CD4-positive, alpha-beta T cell treated with Interleukin-10 for 1 hour (primary cell): Measurements from ENCODE around the gene JAKMIP1.
"Not testable (repeated sequence)": the region's sequence is repeated elsewhere in the genome, so short reads cannot be mapped to it uniquely, and the experiment has no call there.

Experiments used
- DNase-seq: peaks from one replicate; pipeline ENCODE4 v3.0.0-alpha.2; 2020

Gene JAKMIP1

GRCh38 chr4:6029254-6029653 is 171.1 kb downstream of the JAKMIP1 start:
- no peak for DNase-seq

GRCh38 chr4:6028168-6028567 is 172.2 kb downstream of the JAKMIP1 start:
- no peak for DNase-seq

DNA sequence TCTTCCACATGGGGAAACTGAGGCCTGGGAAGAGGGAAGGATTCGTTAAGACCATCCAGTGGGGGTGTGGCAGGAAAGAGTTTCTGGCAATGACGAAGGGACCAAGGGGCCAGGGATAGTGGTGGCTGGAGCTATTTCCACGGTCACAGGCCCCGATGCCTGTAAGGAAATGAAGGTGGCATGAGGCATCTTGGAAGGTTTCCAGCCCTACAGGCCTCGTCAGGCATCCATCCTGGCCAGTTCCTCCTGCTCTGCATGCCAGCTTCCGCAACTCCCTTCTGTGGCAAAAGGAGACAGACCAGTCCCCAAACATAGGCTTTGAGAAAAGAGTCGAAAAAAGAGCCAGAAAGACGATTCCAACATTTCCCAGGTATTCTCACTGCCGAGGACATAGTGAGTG is 173.0 kb downstream of the JAKMIP1 start:
- DNase-seq, result no peak

DNA sequence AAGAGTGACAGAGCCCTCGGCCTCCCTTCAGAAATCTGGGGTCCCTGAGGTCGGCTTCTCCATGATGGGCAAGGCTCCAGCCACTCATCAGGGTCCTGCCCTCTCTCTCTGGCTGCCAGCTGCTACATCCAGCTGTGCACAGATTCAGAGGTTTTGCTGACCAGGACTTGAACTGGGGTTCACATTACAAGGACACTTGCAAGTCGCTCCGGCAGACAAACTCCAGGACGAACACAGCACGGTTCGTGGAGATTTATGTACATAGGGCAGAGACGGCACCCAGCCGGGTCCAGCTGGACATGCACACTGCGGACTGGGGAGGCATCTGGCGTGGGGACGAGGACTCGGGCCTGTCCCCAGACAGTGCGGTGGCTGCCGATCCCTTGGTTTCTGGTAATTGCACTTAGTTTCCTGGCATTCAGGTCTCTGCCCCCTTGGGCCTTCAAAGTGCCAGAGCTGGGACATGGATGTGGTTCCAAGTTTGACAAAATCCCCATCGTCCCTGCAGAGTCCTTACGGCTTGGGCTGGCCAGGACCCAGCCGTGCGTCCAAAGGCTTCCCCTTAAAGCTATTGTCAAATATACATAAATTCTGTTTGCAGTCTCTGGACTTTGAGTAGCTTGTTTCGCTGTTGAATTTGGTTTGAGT is 175.9 kb downstream of the JAKMIP1 start:
- DNase-seq, result no peak

GRCh38 chr4:6023731-6024130 is 176.6 kb downstream of the JAKMIP1 start:
- no peak for DNase-seq

DNA sequence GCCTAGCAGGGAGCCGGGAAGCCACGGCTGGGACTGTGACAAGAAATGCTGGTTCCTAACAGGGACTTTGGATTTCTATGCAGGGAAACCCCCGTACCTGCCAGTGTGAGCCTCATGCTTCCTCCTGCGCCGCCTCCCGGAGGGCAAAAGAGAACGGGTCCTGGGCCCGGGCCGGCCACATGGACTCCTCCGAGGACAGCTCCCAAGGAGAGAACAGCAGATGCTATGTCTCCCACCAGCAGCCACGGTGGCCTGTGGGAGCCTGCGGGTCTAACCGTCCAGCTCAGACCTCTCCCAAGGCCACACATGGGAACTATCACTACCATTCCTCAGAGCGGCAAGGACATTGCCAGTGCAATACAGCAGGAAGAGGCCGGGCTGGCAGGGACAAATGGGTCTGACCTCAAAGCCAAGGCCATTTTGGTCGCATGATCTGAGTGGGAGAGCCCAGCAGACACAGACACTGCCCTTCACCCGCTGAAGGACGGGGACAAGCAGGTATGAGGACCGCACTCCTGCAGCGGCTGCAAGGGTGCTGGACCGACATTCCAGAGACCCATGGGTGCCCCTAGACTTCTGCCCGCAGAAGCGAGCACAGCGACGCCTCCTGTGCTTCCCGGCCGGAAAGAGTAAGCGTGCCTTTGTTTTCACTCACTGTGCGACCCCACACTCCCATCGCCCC is 177.6 kb downstream of the JAKMIP1 start:
- no peak for DNase-seq

GRCh38 chr4:6021831-6022606 is 178.3 kb downstream of the JAKMIP1 start:
- no peak for DNase-seq

DNA sequence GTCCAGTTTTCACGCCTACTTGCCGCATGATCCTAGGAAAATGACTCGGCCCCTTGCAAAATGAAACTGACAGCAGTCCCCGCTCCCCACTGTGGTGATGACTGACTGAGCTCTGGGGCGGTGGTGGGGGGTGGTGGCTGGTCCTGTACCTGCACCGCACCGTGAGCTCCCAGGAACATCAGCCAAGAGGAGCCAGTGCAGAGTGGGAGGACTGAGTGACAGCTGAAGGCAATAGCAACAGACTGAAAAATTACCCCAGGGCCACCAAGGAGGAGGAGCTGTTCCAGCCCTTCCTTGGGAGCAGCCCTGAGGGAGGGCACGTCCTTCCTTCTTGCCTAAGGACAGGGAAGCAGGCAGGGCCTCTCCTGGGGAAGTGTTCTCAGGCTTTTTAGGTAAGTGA is 179.7 kb downstream of the JAKMIP1 start:
- DNase-seq, result no peak

GRCh38 chr4:6019316-6020263 is 180.8 kb downstream of the JAKMIP1 start:
- DNase-seq, result peak; percentile 41

- no peak for DNase-seq
Observed at GRCh38 chr4:6018331-6018730, 182.0 kb downstream of the JAKMIP1 start, which contains the start of gene C4orf50. C4orf50 (minus strand) TSS chr4:6018431.

- DNase-seq, result no peak
Observed at GRCh38 chr4:6017800-6018199, 182.5 kb downstream of the JAKMIP1 start.

GRCh38 chr4:6017030-6017429 is 183.3 kb downstream of the JAKMIP1 start:
- DNase-seq, result no peak

- DNase-seq, result no peak
Observed at GRCh38 chr4:6013564-6013963, 186.8 kb downstream of the JAKMIP1 start.

- DNase-seq, result no peak
Observed at GRCh38 chr4:6012200-6012599, 188.1 kb downstream of the JAKMIP1 start.

- no peak for DNase-seq
Observed at GRCh38 chr4:6011686-6012085, 188.7 kb downstream of the JAKMIP1 start.

DNA sequence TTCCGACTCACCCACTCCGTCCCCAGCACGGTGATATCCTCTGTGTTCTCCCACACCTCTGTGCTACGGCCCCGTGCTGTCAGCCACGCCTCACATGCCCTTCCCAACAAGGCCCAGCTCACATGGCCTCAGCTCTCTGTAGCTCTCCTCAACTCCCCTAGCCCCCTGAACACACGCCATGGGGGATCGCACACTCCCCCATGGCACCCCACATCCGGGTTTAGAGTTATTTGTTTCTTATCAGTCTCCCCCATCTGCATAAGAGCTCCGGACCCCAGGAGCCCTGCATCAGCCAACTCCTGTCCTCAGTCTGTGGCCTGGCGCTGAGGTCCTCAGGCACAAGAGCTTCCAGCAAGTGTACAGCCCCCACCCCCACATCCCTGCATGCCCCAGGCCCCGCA is 189.1 kb downstream of the JAKMIP1 start:
- DNase-seq, result no peak

DNA sequence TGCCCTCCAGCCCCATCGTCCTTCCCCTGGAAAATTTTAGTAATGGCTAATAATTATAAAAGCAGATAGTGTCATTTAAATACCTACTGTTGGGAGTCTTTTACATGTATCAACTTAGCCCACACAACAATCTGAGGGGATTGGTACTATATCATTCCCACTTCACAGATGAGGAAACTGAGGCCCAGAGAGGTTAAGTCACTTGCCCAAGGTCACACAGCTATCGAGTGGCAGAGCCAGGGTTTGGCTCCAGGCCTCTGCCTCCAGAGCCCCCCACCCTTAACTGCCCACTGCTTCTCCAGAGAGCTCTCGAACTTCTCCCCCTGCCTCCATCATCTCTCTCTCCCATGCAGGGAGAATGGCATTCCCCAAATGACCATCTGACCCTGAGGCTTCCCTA is 189.6 kb downstream of the JAKMIP1 start:
- no peak for DNase-seq

GRCh38 chr4:6009452-6009851 is 190.9 kb downstream of the JAKMIP1 start:
- DNase-seq, result no peak

- DNase-seq, result no peak
Observed at GRCh38 chr4:6008766-6009385, 191.5 kb downstream of the JAKMIP1 start.

GRCh38 chr4:6008092-6008551 is 192.2 kb downstream of the JAKMIP1 start:
- no peak for DNase-seq

- DNase-seq, result no peak
Observed at GRCh38 chr4:6005175-6005574, 195.2 kb downstream of the JAKMIP1 start.

DNA sequence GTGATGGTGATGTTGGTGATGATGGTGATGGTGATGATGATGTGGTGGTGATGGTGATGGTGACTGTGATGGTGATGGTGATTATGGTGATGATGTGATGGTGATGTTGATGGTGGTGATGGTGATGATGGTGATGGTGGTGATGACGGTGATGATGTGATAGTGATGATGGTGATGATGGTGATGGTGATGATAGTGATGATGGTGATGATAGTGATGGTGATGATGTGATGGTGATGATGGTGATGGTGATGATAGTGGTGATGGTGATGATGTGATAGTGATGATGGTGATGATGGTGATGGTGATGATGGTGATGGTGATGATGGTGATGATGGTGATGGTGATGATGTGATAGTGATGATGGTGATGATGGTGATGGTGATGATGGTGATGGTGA is 196.9 kb downstream of the JAKMIP1 start:
- DNase-seq, result not testable (repeated sequence)
